RKO (cell line): Measurements from ENCODE around the gene DNAJC5.
"Not testable (repeated sequence)": the region's sequence is repeated elsewhere in the genome, so short reads cannot be mapped to it uniquely, and the experiment has no call there.

Experiments used
- DNase-seq: peaks from one replicate; pipeline ENCODE4 v3.0.0-alpha.2; 2016; ENCODE audit warnings: low spot score

DNAJC5 gene

GRCh38 chr20:63955827-63956663 lies 61.1 kb downstream of the DNAJC5 start, which contains the start of gene UCKL1:
Gene UCKL1, minus strand, starts transcription at chr20:63956416. Its CDS starts 44 bp downstream, at chr20:63956372.
- DNase-seq: peak; percentile 93

GRCh38 chr20:63956664-63957003 lies 61.7 kb downstream of the DNAJC5 start:
- peak; percentile 38 for DNase-seq

GRCh38 chr20:63957004-63957689 lies 62.2 kb downstream of the DNAJC5 start:
- peak; percentile 86 for DNase-seq

GRCh38 chr20:63957690-63958441 lies 62.9 kb downstream of the DNAJC5 start:
- no peak for DNase-seq

GRCh38 chr20:63958471-63958870 lies 63.5 kb downstream of the DNAJC5 start:
- DNase-seq: no peak

GRCh38 chr20:63958964-63959698 lies 64.2 kb downstream of the DNAJC5 start:
- no peak for DNase-seq

DNA sequence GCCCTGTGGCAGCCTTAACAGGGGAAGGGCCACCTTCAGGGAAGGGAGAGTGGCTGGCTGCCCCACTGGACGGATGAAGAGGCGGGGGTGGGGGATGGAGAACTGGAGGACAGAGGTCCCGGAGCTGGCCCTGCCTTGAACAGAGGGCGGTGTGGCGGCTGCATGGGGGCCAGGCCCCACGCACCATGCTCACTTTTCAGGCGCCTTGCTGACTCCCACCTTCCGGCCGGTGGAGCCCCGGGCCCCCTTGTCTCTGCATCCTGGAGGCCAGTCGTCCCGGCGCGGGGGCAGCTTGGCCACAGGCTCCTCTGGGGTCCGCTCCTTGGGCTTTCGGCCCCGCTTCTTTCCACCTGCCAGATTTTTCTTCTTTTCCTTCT lies 64.8 kb downstream of the DNAJC5 start:
- DNase-seq: no peak

DNA sequence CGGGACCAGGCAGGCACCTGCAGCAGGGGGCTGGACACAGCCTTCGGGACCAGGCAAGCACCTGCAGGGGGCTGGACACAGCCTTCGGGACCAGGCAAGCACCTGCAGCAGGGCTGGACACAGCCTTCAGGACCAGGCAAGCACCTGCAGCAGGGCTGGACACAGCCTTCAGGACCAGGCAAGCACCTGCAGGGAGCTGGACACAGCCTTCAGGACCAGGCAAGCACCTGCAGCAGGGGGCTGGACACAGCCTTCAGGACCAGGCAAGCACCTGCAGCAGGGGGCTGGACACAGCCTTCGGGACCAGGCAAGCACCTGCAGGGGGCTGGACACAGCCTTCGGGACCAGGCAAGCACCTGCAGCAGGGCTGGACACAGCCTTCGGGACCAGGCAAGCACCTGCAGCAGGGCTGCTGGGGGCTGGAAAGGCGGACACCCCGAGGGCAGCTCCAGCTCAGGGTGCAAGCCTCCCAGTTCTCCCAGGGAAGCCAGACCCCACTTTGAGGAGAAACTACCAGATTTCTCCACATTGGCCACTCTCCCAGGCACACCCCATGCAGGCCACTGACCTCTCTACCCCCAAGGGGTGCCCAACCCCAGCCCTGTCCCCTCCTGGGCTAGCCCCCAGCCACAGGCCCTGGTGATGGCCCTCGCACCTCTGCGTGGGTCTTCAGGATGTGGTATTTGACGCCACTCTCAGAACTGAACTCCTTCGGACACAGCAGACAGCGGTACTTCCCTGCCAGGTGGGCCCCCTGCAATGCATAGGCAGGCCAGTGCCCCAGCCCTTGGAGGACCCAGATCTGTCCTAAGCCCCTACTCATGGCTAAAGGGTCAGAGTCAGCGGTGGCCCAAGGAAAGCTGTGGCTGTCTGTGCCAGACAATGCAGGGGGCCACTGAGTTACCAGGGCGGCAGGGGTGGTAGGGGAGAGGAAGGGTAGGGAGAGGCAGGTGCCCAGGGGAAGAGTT lies 66.0 kb downstream of the DNAJC5 start:
- not testable (repeated sequence) for DNase-seq

DNA sequence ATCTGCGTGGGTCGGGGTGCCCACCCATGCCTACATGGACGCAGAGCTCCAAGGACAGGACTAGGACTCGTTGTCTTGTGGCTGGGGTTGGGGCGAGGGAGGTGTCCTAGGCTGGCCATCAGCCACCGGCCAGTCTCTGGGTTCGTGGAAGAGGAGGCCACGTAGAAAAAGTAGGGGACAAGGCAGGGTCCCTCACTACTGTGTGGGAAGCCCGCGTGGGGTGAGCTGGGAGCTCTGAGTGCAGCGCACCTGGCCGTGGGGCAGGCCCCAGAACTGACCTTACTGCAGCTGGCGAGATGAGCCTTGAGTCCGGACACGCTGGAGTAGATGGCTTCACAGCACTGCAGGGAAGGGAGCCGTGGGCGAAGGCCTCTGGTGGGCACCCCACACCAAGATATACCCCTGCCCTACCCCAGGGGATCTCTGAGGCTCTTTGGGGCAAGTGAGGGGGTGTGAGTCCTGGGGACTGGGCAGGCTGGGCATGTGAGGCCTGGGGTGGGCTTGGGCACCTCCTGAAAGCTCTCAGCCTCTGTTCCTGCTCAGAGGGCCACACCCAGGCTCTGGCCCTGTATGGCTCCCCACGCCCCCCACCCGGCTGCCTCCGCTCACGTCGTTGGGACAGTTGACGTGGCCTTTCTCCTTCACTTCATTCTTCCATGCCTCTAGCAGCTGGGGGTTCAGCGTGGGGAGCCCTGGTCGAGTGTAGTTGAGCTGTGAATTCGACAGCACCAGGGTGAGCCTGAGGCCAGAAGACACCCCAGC lies 66.9 kb downstream of the DNAJC5 start:
- no peak for DNase-seq

DNA sequence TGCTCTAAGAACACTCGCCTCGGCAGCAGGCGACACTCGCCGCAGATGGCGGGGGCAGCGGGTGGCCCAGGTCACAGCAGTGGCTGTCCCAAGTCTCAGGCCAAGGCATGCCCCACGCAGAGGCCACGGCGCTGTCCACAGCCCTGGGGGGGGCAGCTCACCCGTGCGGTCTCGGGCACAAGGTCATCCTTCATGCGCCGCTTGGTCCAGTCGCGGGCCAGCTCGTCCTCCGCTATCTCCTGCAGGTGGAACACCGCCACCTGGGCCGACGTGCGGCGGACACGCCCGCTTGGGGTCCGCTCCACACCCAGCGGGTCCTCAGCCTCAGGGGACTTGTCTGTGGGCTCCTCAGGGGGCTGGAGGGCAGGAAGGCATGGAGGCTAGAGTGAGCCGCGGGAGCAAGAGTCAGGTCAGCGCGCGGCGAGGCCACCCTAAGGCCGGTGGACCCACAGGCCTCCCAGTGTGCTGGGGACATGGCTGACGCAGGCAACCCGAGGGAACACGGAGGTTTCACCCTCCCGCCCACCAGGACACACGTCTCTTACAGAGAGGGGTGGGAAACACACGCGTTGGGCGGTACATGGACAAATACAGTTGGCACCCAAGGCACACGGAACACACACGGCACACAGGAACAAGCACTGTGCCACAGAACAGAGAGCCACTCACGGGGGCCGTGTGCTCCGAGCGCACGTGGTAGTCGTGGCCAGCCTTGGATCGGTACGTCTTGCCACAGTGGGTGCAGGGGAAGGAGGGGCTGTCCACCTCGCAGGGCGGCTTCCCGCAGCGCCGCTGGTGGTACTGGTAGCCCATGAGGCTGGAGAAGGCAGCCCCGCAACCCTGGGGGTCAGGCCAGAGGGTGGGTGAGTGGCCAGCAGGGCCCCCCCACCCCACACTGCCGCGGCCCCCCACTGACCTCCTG lies 67.8 kb downstream of the DNAJC5 start:
- no peak for DNase-seq

DNA sequence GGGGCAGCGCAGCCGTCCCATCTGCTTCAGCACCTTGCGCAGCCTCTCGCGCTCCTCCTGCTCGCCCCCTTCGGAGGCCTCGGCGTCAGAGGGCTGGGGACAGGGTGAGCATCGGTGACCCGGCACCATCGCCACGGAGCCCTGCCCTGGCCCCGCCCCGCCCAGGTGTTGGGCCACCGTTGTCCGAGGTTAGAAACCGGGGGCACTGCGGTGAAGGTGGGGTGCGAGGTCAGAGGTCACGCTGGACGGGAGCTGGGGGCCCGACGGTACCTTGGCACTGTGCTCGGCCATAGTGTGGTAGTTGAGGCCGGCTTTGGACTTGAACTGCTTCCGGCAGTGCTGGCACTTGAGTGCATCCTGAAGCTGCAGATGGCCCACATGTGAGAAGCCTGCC lies 68.4 kb downstream of the DNAJC5 start:
- no peak for DNase-seq

GRCh38 chr20:63963784-63964301 lies 68.9 kb downstream of the DNAJC5 start:
- no peak for DNase-seq

DNA sequence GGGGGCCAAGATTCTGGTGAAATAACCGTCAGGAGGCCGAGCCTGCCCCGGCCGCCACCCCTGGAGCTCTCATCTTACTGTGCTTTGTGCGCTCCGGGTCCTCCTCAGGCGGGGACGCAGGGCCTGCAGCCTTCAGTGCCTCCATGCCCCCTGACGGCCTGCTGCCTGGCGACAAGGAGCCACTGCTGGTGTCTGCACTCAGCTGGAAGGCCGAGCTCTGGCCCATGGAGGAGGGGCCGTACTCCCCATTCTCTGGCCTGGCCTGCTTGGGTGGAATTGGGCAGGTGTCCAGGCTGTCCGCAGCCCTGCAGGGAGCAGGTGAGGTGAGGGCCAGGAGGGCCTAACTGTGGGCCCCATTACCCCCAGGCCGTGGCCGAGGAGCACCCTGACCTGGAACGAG lies 69.5 kb downstream of the DNAJC5 start:
- no peak for DNase-seq

GRCh38 chr20:63966172-63966943 lies 71.4 kb downstream of the DNAJC5 start:
- DNase-seq: no peak

- no peak for DNase-seq
Observed at GRCh38 chr20:63966944-63967322, 72.0 kb downstream of the DNAJC5 start.

- DNase-seq: no peak
Observed at GRCh38 chr20:63967330-63968135, 72.6 kb downstream of the DNAJC5 start.
